ENCODE results near the gene RPS6KA2. TPM values are rescaled to one million over a fixed set of nuclear protein-coding genes. Genes with fewer than 3 reads are reported as not detected.

RPS6KA2 gene
- total RNA-seq, 4 donors from 2014 or later, result 22.7 to 55.9 (median 40.6) TPM

DNA sequence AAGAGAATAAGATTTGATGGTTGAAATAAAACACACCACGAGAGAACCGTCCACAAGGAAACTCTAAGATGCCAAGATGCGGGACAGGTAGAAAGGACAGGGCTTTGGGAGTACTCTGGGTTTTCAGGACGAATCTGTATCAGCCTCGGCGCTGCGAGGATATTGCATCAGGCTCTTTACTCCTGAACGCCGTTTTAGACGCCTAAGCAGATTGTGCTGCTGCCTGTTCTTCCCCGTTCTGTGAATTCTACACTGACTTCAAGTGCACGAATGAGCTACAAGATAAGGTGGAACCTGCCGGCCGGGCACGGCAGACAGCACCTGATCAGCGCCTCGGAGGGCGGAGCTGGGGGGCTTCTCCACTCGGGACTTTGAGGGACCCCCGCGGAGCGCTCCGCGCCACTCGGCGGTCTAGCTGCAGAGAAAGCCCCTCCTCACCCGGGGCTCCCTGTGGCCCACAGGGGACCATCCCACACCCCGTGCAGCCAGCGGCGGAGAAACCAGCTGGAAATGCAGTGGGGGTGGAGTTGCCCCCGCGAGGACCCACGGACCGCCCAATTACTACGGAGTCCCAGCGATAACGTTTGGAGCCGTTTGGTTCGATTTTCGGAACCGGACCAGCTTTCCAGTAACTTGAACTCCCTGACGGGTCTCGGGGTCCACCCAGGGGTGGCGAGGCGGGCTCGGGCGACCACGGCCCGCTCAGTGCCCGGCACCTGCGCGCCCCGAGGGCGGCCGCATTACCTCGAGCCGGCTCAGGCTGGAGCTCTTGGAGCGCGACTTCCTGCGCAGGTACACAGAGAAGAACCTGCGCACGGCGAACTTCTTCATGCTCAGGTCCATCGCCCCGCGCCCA lies 646 bp downstream of the RPS6KA2 start:
- no peak for TF ChIP-seq POLR2A (IDR thresholded peaks at IDR 0.05)
- TF ChIP-seq CTCF (IDR thresholded peaks at IDR 0.05), result no peak
- intact Hi-C loops (cut with DNase I; ENCODE audit: low total_unique reads), result no loop called here
- peak in 1 of 2 donors; percentile 80 for DNase-seq (ENCODE audit: low spot score in 2 of 2)
- 1 to 3% methylated on average over 34 to 47 of the region's 66 CpGs for WGBS, 2 donors
- H3K4me3 ChIP-seq (ENCODE audit: low read depth, poor library complexity, severe bottlenecking), result peak overlapping the region; percentile 82

DNA sequence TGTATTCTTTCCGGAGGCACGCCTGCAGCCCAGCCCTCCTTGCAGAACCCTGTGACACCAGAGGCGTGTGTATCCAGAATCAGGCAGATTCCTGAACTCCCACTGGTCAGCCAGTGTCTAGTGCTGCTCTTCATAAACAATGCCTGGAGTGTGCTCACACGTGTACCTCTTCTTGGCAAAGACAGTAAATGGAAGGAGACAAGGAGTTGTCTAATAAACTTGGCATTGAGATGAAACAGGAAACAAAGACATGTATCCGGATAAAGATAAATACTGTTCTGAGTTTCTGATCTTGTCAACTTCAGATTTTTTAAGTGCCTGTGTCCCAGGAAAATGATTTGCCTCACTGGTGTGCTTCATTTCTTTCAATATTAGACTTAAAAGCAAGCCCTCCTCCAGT lies 1.7 kb downstream of the RPS6KA2 start:
- TF ChIP-seq POLR2A (IDR thresholded peaks at IDR 0.05) (no peak), CTCF (IDR thresholded peaks at IDR 0.05) (no peak)
- no peak overlapping the region for H3K4me3 ChIP-seq (ENCODE audit: low read depth, poor library complexity, severe bottlenecking)
- 39 to 40% methylated on average over 5 of the region's 5 CpGs for WGBS, 2 donors
- intact Hi-C loops (cut with DNase I; ENCODE audit: low total_unique reads), result no loop called here
- no peak for DNase-seq (ENCODE audit: low spot score in 2 of 2)

DNA sequence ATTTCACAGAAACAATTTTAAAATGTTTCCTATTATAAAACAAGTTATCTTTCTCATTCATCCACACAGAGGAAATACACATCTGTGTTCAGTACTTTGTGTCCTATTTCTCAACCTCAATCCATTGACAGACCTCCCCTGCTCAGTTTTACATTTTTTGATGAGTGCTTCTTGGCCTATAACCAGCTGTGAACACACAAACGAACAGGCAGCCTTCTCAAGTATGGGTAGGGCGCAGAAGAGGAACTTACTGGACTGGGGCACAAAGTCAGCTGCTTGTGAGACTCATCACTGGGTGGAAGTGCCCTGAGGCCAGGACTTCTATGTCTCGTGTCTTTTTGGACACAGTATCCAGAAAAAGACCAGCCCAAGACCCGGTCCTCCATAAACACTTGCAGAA lies 2.8 kb downstream of the RPS6KA2 start:
- 40 to 48% methylated on average over 4 of the region's 4 CpGs for WGBS, 2 donors
- peak; percentile 86 to 88 for DNase-seq (ENCODE audit: low spot score in 2 of 2)
- no peak for TF ChIP-seq POLR2A (IDR thresholded peaks at IDR 0.05)
- no peak for TF ChIP-seq CTCF (IDR thresholded peaks at IDR 0.05)
- intact Hi-C loops (cut with DNase I; ENCODE audit: low total_unique reads), result no loop called here
- H3K4me3 ChIP-seq (ENCODE audit: low read depth, poor library complexity, severe bottlenecking), result no peak overlapping the region

DNA sequence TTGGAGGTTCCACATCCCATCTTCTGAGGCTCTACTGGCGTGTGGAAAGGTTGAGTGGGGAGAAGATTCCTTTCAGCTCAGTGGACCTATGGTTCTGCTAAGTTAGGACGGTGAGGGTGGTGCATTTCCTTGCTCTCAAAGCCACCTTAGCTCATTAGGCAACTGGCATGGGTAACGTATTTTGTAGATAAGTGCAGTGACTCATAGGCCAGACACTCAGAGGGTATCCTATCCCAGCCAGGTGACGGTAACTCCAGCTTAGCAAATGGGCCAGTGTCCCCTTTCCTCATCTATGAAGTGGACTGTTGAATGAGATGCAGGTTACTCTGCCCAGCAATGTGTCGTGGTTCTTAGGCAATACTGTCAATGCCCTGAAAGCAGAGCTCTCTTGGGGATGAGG lies 3.7 kb downstream of the RPS6KA2 start:
- intact Hi-C loops (cut with DNase I; ENCODE audit: low total_unique reads), result no loop called here
- DNase-seq (ENCODE audit: low spot score in 2 of 2), result peak in 1 of 2 donors; percentile 60
- TF ChIP-seq POLR2A (IDR thresholded peaks at IDR 0.05), result no peak
- no peak for TF ChIP-seq CTCF (IDR thresholded peaks at IDR 0.05)
- no peak overlapping the region for H3K4me3 ChIP-seq (ENCODE audit: low read depth, poor library complexity, severe bottlenecking)
- WGBS, 2 donors, result 72 to 84% methylated on average over 5 of the region's 5 CpGs

GRCh38 chr6:166621114-166621540 lies 5.9 kb downstream of the RPS6KA2 start:
- no peak overlapping the region for H3K4me3 ChIP-seq (ENCODE audit: low read depth, poor library complexity, severe bottlenecking)
- WGBS, 2 donors, result 49 to 55% methylated on average over 6 of the region's 6 CpGs
- TF ChIP-seq CTCF (IDR thresholded peaks at IDR 0.05), result no peak
- TF ChIP-seq POLR2A (IDR thresholded peaks at IDR 0.05), result no peak
- peak in 1 of 2 donors; percentile 64 for DNase-seq (ENCODE audit: low spot score in 2 of 2)
- intact Hi-C loops (cut with DNase I; ENCODE audit: low total_unique reads), result no loop called here
